ENCODE results near the gene QPRT.

QPRT gene

GRCh38 chr16:29696881-29697331 lies 17.9 kb downstream of the QPRT start:
- Mint-ChIP-seq H3K4me3 (no peak overlapping the region), H3K27me3 (ENCODE audit: low read depth, poor library complexity) (peaks cover 4% of the 10 kb centered on the region), H3K27ac (no peak overlapping the region), H3K36me3 (ENCODE audit: low read depth) (peaks cover 57% of the 10 kb centered on the region), H3K4me1 (peaks cover 15% of the 10 kb centered on the region), H3K9me3 (peaks cover 41% of the 10 kb centered on the region)
- no peak for TF ChIP-seq CTCF (IDR thresholded peaks at IDR 0.05)
- DNase-seq, result no peak

- Mint-ChIP-seq H3K4me1 (peaks cover 20% of the 10 kb centered on the region), H3K27ac (no peak overlapping the region), H3K36me3 (ENCODE audit: low read depth) (peaks cover 55% of the 10 kb centered on the region), H3K4me3 (no peak overlapping the region), H3K9me3 (peaks cover 41% of the 10 kb centered on the region), H3K27me3 (ENCODE audit: low read depth, poor library complexity) (peaks cover 4% of the 10 kb centered on the region)
- no peak for TF ChIP-seq CTCF (IDR thresholded peaks at IDR 0.05)
- no peak for DNase-seq
Observed at GRCh38 chr16:29697391-29697790, 18.4 kb downstream of the QPRT start.

DNA sequence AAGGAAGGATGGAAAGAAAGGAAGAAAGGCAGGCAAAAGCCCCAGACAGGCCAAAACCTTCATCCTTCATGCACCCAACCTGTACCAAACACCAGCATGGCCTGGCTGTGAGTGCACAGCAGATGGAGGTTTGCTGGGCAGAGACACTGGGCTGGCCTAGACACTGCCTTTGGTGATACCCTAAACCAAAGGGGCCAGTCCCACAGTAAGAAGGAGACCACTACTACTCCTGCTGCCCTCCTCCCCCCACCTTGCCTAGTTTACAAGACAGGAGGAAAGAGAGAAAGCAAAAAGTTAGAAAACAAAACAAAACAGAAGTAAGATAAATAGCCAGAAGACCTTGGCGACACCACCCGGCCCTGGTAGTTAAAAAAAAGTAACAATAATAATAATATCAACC lies 19.1 kb downstream of the QPRT start:
- DNase-seq, result no peak
- Mint-ChIP-seq H3K4me1 (peaks cover 27% of the 10 kb centered on the region), H3K9me3 (peaks cover 40% of the 10 kb centered on the region), H3K27ac (no peak overlapping the region), H3K4me3 (no peak overlapping the region), H3K36me3 (ENCODE audit: low read depth) (peaks cover 50% of the 10 kb centered on the region), H3K27me3 (ENCODE audit: low read depth, poor library complexity) (peaks cover 4% of the 10 kb centered on the region)
- no peak for TF ChIP-seq CTCF (IDR thresholded peaks at IDR 0.05)

DNA sequence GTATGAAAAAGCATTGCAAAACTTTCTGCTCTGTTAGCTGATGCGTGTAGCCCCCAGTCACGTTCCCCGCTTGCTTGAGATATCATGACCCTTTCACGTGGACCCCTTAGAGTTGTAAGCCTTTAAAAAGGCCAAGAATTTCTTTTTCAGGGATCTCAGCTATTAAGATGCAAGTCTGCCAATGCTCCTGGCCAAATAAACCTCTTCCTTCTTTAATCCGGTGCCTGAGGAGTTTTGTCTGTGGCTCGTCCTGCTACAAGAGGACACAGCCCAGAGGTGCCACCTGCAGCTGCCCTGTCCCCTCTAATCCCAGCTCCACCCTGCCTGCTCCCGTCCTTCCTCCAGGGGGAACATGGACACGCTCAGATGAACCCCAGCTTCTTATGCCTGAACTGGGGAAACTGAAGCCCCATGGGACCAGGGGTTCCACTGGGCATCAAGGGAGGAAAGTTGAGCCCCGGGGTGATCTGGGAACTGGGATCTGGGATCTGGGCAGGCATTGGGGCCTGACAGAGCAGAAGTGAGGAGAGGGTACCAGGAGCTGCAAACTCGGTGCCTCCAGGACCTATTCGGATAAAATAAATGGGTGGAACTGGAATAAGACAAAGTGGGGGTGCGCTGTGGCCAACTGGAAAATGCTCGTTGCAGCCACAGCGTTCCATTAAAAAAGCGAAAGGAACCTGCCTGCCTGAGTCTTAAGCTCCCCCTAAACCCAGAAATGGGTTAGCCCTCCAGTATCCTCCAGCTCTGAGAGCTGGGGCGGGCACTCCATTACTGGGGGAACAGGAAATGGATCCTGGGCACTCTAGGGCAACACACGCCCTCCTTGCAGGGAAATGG lies 19.7 kb downstream of the QPRT start:
- H3K27me3 Mint-ChIP-seq (ENCODE audit: low read depth, poor library complexity), result peaks cover 4% of the 10 kb centered on the region

DNA sequence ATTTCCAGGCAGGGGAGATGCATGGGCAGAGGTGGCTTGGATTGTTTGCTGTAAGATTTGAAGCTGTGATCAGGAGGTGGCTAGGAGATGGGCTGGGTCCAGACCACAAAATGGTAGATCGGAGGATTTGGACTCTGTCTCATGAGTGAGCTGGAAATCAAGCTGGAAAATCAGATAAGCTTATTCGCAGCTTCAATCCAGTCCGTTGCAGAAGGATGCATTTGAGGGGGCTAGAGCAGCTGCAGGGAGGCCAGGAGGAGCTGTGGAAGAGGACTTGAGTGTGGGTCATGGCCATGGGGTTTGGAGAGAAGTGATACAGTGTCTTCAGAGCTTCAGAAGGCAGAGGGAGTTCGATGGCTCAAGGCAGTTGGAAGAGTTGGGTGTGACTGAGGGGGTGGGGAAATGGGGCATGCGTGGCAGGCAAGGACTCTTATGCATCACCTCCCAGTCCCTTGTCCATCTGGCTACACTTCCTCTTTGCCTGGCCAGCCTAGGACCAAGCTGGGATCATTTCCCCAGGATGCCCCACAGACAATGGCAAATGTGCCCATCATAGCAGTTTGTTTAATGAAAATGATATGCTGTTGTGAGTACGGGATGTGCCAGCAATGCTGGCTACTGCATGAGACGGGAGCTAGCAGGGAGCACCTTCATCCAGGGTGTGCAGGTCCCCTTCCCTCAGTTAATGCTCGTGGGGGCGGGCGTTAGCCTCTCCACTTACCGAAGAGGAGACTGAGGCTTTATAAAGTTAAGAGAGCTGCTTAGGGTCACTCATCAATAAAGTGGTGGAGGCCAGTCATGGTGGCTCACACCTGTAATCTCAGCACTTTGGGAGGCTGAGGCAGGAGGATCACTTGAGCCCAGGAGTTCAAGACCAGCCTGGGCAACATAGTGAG lies 20.6 kb downstream of the QPRT start:
- Mint-ChIP-seq H3K9me3 (peaks cover 38% of the 10 kb centered on the region), H3K27ac (no peak overlapping the region), H3K27me3 (ENCODE audit: low read depth, poor library complexity) (peaks cover 4% of the 10 kb centered on the region), H3K4me3 (no peak overlapping the region), H3K36me3 (ENCODE audit: low read depth) (peaks cover 43% of the 10 kb centered on the region), H3K4me1 (peaks cover 27% of the 10 kb centered on the region)
- DNase-seq, result no peak
- TF ChIP-seq CTCF (IDR thresholded peaks at IDR 0.05), result no peak

More for the DNA sequence above, 19.7 kb downstream of the QPRT start:
- no peak overlapping the region for H3K4me3 Mint-ChIP-seq
- no peak for TF ChIP-seq CTCF (IDR thresholded peaks at IDR 0.05)
- no peak overlapping the region for H3K27ac Mint-ChIP-seq
- DNase-seq, result no peak
- peaks cover 47% of the 10 kb centered on the region for H3K36me3 Mint-ChIP-seq (ENCODE audit: low read depth)
- peaks cover 27% of the 10 kb centered on the region for H3K4me1 Mint-ChIP-seq
- H3K9me3 Mint-ChIP-seq, result peaks cover 38% of the 10 kb centered on the region
